CD4-positive, alpha-beta T cell (primary cell): Measurements from ENCODE around the gene GLRA2. TPM values are rescaled to one million over a fixed set of nuclear protein-coding genes. Genes with fewer than 3 reads are reported as not detected.

Experiments used
- ATAC-seq: fragments of 200-7000 bp; cut with Tn5 transposase; one replicate; pipeline ENCODE4 v1.10.0; 2022; ENCODE audit warnings: mild to moderate bottlenecking; ENCODE audit not compliant: poor library complexity
- CTCF ChIA-PET: fragments of 350-600 bp; sonication (Branson Sonifier 250); formaldehyde crosslinking; loops from one replicate; lab custom pipeline; 2021; ENCODE audit warnings: antibody characterized with exemption, inconsistent platforms; lab: Charles Lee
- POLR2A ChIA-PET: fragments of 350-600 bp; sonication (Branson Sonifier 250); formaldehyde crosslinking; loops from one replicate; lab custom pipeline; 2021; ENCODE audit warnings: antibody characterized with exemption, inconsistent platforms; lab: Charles Lee
- DNase-seq, 14 experiments: peaks; one replicate each; pipeline ENCODE4 v3.0.0-alpha.2; 2013 to 2020; ENCODE audit warnings: mixed read lengths in 2 of 14
- H3K27ac ChIP-seq, 2 donors: one replicate each; pipeline versions ENCODE4 v1.5.1 to v1.7.0; 2013; ENCODE audit warnings: low read length in 2 of 2, low read depth in 1 of 2, mild to moderate bottlenecking in 1 of 2
- H3K27me3 ChIP-seq, 2 experiments: 1 replicate in 1 of 2; 2 replicates in 1 of 2; pipeline versions ENCODE4 v1.6.1 to v1.7.0; 2013; ENCODE audit warnings: low read length in 2 of 2, control low read depth in 1 of 2, mild to moderate bottlenecking in 1 of 2, moderate library complexity in 1 of 2; ENCODE audit not compliant: insufficient read depth in 2 of 2, control insufficient read depth in 1 of 2
- H3K36me3 ChIP-seq: one replicate; pipeline ENCODE4 v1.6.1; 2013; ENCODE audit warnings: low read length, control low read depth; ENCODE audit not compliant: insufficient read depth
- H3K4me1 ChIP-seq: one replicate; pipeline ENCODE4 v1.6.1; 2013; ENCODE audit warnings: low read length, control low read depth; ENCODE audit not compliant: insufficient read depth
- H3K4me3 ChIP-seq: one replicate; pipeline ENCODE4 v1.5.1; 2013; ENCODE audit warnings: mild to moderate bottlenecking, low read length, moderate library complexity
- H3K9me3 ChIP-seq, 2 experiments: 1 replicate in 1 of 2; 2 replicates in 1 of 2; pipeline versions ENCODE4 v1.6.1 to v1.7.0; 2013; ENCODE audit warnings: low read length in 2 of 2, mild to moderate bottlenecking in 2 of 2, control low read depth in 1 of 2, moderate library complexity in 1 of 2; ENCODE audit not compliant: control insufficient read depth in 1 of 2, insufficient read depth in 1 of 2
- H3K27ac Mint-ChIP-seq: one replicate; pipeline ENCODE4 v1.8.0; 2020; ENCODE audit warnings: mixed read lengths
- H3K27me3 Mint-ChIP-seq: one replicate; pipeline ENCODE4 v1.8.0; 2021; ENCODE audit warnings: mixed read lengths
- H3K36me3 Mint-ChIP-seq: one replicate; pipeline ENCODE4 v1.8.0; 2021; ENCODE audit warnings: low read depth, mixed read lengths
- H3K4me1 Mint-ChIP-seq: one replicate; pipeline ENCODE4 v1.8.0; 2021; ENCODE audit warnings: low read depth, mixed read lengths
- H3K4me3 Mint-ChIP-seq: one replicate; pipeline ENCODE4 v1.8.0; 2020; ENCODE audit warnings: mild to moderate bottlenecking, mixed read lengths
- H3K9me3 Mint-ChIP-seq: one replicate; pipeline ENCODE4 v1.8.0; 2020; ENCODE audit warnings: mixed read lengths
- CTCF ChIP-seq: fragments of 200-600 bp; IDR thresholded peaks from one replicate; pipeline ENCODE4 v1.8.0; 2022; ENCODE audit warnings: antibody characterized with exemption, mild to moderate bottlenecking
- intact Hi-C, 2 experiments: fragments of 100-400 bp; cut with DNase I in 1 of 2; cut with micrococcal nuclease in 1 of 2; formaldehyde crosslinking; loops; one replicate each; pipeline versions ENCODE4 v1.15.1 to v1.9.0; 2023 to 2025; cut with DNase I, micrococcal nuclease
- total RNA-seq, 174 experiments: library from RNA in 2 of 174; stranded (reverse) in 2 of 174; gene quantifications; one replicate each; pipeline ENCODE4 v1.2.3 and lab custom pipeline; 2021 to 2026

GLRA2 gene
- total RNA-seq, 2 experiments from 2014 or later = not detected

DNA sequence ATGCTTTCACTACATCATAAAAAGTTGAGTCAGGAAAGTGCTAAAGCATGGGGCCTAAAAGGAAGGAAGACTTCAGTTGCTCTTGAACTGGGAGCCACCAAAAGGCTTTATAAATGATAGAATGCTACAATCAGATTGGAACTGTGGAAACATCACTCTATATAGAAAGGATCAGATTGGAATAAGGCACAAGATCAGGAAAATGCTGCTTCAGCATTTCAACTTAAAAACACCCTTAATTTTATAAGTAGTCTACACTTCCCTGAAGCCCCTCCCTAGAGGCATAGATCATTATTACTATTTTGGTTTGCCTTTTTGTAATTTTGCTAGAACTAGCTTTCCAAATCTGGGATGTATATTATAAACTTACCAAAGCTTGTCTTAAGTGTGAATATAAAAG is 172.8 kb downstream of the GLRA2 start:
- no peak for TF ChIP-seq CTCF
- Histone ChIP-seq H3K27ac (no peak overlapping the region), H3K4me3 (no peak overlapping the region), H3K36me3 (no peaks in the 10 kb centered on the region), H3K9me3 (no peaks in the 10 kb centered on the region), H3K27me3 (no peaks in the 10 kb centered on the region), H3K4me1 (no peaks in the 10 kb centered on the region)
- DNase-seq (no peak), ATAC-seq (no peak)
- POLR2A ChIA-PET = no interaction called here
- H3K27me3 Mint-ChIP-seq = no peaks in the 10 kb centered on the region
- intact Hi-C loops = no loop called here
- H3K4me1 Mint-ChIP-seq = no peaks in the 10 kb centered on the region
- H3K4me3 Mint-ChIP-seq = no peak overlapping the region
- no peaks in the 10 kb centered on the region for H3K36me3 Mint-ChIP-seq
- CTCF ChIA-PET = no interaction called here
- H3K9me3 Mint-ChIP-seq = no peaks in the 10 kb centered on the region
- no peak overlapping the region for H3K27ac Mint-ChIP-seq

GRCh38 chrX:14712096-14712495 is 182.8 kb downstream of the GLRA2 start:
- H3K4me3 Mint-ChIP-seq = no peak overlapping the region
- ChIA-PET CTCF (no interaction called here), POLR2A (no interaction called here)
- TF ChIP-seq CTCF = no peak
- Histone ChIP-seq H3K27me3 (no peaks in the 10 kb centered on the region), H3K9me3 (no peaks in the 10 kb centered on the region), H3K4me1 (no peaks in the 10 kb centered on the region), H3K4me3 (no peak overlapping the region), H3K27ac (no peak overlapping the region), H3K36me3 (no peaks in the 10 kb centered on the region)
- H3K4me1 Mint-ChIP-seq = no peaks in the 10 kb centered on the region
- no peaks in the 10 kb centered on the region for H3K9me3 Mint-ChIP-seq
- no peaks in the 10 kb centered on the region for H3K36me3 Mint-ChIP-seq
- no peak for DNase-seq
- H3K27me3 Mint-ChIP-seq = no peaks in the 10 kb centered on the region
- intact Hi-C loops = no loop called here
- H3K27ac Mint-ChIP-seq = no peak overlapping the region
- ATAC-seq = no peak

DNA sequence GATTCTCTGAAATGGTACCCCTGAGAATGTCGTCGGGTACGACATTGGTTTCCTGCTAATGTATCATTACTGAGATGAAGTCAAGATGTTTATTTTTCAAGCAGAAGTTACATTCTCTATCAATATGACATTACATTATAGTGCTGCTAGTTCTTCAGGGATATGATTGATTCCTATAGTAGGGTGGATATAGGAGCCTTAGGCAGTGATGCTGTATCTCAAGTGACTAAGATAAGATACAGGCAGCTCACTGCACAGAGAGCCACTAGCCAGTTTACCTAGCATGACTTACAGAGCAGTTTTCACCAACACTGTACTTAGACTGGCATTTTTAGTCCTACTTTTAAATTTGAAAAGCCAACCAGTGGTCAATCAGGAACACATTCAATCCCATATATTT is 188.6 kb downstream of the GLRA2 start:
- CTCF ChIA-PET = no interaction called here
- TF ChIP-seq CTCF = no peak

More for the DNA sequence above, 188.6 kb downstream of the GLRA2 start:
- Histone ChIP-seq H3K9me3 (no peaks in the 10 kb centered on the region), H3K4me1 (no peaks in the 10 kb centered on the region), H3K27ac (no peak overlapping the region), H3K27me3 (no peaks in the 10 kb centered on the region), H3K36me3 (no peaks in the 10 kb centered on the region), H3K4me3 (no peak overlapping the region)
- no peaks in the 10 kb centered on the region for H3K27me3 Mint-ChIP-seq
- intact Hi-C loops = no loop called here
- H3K27ac Mint-ChIP-seq = no peak overlapping the region
- DNase-seq (no peak), ATAC-seq (no peak)
- H3K4me1 Mint-ChIP-seq = no peaks in the 10 kb centered on the region
- POLR2A ChIA-PET = no interaction called here
- H3K4me3 Mint-ChIP-seq = no peak overlapping the region
- no peaks in the 10 kb centered on the region for H3K36me3 Mint-ChIP-seq
- no peaks in the 10 kb centered on the region for H3K9me3 Mint-ChIP-seq
